SW480 (cell line): ENCODE results near the gene MYL11.

Experiments
- DNase-seq: peaks from one replicate; pipeline ENCODE4 v3.0.0-alpha.2; 2016; ENCODE audit warnings: low spot score

Gene MYL11

GRCh38 chr16:30354423-30355143, 20.0 kb upstream of the MYL11 start:
- DNase-seq, result no peak

DNA sequence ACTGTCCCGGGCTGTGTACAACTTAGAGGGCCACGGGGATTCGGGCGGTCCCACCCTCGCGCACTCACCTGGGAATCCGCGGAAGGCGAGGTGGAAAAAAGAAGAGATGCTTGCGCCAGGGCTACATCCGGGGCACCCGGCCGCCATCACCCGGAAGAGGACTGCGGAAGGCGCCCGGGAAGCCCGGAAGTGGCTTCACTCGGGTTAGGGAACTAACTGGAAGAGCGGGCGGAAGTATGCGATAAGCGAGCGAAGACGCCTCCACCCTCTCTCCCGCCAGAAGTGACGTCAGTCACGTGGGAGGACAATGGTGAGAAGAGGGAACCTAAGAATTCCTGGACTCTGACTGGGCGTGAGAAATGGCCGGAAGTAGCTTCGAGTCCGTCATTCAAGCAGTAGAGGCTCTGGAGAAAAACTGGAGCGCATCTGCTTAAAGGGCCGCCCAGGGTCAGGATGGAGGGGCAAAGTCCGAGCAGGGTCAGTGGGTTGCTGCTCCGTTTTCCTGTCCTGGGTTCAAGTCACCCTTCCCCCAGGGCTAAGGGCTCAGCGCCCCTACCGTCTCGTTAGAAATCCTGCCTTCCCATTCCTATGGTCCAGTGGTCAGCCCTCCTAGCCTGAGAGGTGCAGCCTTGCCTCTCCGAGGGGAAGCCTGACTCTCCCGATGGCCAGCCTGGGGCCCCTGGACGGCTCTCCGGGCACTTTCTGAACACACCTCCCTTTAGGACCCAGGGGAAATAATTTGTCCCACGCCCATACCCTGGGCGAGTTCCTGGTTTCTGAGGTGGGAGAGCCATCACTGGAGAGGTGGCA, 19.3 kb upstream of the MYL11 start, which contains the start of gene CD2BP2:
Gene CD2BP2, minus strand, starts transcription at position 165 of the 810 bp plus-strand sequence. CDS start 627 bp downstream, outside the sequence.
- peak; percentile 99 for DNase-seq

- no peak for DNase-seq
Measured at GRCh38 chr16:30355954-30356308, 18.7 kb upstream of the MYL11 start.

DNA sequence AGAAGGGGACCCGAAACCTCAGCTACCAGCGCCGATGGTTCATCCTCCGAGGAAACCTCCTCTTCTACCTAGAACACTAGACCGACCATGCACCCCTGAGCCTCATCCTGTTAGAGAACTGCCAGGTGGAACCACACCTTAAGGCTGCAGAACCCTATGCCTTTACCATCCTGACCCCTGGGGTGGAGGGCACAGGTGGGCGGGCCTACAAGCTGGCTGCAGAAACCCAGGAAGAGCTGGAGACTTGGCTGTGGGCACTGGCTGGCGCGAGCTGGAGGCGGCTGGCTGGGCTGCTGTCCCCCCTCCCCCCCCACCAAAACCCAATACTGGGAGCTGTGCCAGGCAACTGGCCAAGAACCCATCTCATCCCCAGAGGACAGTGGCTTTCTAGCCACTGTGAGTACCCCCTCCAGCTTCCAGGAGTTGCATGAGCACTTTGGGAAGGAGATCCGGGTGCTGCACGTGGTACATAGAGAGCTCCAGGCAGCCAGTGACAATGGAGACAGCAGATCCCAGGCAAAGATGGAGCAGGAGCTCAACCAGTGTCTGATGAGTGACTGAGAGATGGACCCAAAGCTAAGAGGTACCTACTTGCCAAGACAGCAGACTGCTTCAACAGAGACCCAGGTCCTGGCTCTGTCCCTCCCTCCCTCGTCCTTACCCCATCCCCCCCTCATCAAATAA, 18.1 kb upstream of the MYL11 start:
- DNase-seq, result no peak

DNA sequence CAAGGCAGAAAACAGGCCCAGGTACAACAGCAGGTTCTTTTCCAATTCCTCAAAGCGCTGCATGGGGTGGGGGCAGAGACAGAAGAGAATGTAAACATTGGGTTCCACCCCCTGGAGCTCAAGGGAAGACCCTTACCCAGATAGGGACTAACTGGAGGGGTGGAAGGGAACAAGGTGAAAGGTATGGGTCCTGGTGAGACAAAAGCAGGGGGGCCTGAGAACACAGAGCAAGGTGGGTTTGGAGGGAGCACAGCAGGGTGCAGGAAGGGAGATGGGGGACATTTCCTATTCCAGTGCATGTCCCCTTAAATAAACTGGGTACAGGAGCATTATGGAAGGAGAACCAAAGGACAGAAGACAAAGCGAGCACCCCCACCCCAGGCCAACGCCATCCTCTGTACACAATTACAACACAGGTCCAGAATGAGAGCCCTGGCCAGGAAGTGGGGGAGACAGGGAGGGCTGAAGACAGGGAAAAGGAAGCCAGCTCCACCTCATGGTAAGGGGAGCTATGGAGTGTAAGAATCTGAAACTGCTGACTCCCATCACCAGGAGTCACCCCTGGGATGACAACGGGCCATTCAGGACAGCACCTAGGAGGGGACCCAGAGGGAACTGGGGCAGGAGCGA, 17.4 kb upstream of the MYL11 start:
- no peak for DNase-seq

GRCh38 chr16:30357715-30358576, 16.7 kb upstream of the MYL11 start:
- no peak for DNase-seq

DNA sequence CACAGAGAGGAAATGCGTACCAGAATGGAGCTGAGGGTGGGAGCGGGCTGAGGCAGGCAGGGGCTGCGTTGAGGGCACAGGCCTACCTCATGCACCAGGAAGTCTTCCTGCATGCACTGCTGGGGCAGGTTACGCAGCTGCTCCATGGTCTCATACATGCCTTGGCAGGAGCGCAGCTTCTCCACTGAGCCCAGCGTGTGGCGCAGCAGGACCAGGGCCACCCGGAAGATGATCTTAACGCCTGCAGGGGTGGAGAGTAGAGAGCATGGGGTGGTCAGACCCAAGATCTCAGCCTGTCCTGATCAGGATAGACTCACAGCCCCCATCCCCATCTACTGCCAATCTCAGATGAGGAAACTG, 16.0 kb upstream of the MYL11 start:
- no peak for DNase-seq

GRCh38 chr16:30358990-30359870, 15.4 kb upstream of the MYL11 start:
- DNase-seq, result no peak

DNA sequence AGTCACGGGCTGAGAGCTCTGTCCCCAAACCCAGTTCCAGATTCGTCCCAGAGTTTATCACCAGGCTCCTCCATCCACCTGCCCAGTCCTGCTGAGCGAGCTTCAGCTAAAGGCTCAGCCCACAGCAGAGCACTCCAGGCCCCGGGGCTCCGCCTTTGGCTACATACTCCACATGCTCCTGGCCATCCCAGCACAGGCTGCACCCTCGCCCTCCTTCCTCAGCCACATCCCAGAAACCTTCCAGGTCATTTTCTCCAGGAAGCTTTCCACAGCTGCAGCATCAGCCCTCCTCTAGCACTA, 14.8 kb upstream of the MYL11 start:
- DNase-seq, result no peak

GRCh38 chr16:30361180-30361579, 13.4 kb upstream of the MYL11 start:
- no peak for DNase-seq

DNA sequence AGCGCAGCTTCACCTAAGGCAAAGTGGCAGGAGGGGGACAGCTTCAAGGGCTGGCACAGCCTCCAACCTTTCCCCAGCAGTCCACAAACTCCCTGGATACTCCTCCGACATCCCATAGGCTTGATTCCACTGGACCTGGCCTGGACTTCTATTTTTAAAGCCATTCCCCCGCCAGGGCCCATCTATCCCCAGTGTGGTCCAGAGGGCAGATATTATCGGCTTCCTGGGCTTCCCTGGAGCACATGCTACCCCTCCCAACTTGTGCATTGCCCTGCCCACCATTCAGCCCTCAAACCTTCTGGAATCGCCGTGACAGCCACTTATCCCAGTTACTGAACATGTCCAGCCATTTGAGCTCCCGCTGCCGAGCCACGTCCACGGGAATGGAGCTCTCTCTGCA, 9.4 kb upstream of the MYL11 start:
- no peak for DNase-seq

DNA sequence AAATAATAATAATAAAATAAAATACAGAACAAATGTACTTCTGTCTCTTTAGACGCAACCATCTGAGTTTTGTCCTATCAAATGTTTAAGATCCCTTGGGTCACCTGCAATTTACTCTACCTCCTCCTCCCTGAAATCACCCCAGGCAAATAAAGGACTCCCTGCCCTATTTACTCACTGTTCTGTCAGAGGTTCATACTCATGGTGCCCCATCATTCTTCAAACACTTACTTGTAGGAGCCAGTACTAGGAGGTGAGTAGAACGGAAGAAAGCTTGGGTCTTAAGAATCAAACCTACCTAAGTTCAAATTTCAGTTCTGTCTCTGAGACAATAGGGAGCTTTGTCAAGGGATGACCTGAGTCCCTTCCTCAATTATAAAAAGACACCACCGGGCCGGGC, 8.1 kb upstream of the MYL11 start:
- no peak for DNase-seq

GRCh38 chr16:30367349-30368009, 7.1 kb upstream of the MYL11 start:
- DNase-seq, result no peak

- no peak for DNase-seq
Measured at GRCh38 chr16:30368122-30368791, 6.3 kb upstream of the MYL11 start.

- no peak for DNase-seq
Measured at GRCh38 chr16:30368792-30369090, 5.9 kb upstream of the MYL11 start.

- DNase-seq, result no peak
Measured at GRCh38 chr16:30369091-30369937, 5.3 kb upstream of the MYL11 start.

GRCh38 chr16:30369938-30370455, 4.6 kb upstream of the MYL11 start:
- no peak for DNase-seq

DNA sequence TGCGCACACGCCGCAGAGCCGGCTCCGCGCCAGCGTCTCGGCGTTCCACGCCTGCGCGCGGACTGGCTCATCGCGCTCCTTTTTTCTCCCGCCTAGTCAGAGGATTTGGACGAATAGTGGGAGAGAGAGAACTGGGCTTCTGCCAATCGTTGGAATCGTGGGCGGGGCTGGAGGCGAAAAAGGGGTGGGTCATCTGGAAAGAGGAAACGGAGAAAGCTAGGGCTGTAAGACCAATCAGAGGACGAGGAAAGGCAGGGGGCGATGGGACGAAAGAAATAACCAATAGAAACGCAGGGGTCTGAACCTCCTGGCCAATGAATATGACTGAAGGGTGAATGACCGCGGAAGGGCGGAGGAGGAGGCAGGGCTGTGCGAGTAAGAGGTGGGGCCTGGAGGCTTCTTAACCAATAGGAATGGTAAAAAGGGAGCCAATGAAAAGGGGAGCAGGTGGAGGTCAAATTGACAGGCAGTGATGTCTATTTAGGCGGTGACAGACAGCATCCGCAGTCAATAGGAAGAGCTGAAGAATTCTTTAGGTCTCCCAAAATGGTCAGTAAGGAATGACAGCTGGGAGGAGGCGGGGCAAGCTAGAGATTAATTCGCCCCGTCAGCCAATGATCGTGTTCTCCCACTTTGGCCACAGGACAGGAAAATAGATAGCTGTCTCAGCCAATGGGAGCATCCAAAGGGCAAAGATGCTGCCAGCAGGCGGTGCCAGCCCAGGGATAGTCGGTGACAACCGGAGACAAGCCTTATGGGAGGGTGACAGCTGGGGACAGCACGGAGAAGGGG, 4.0 kb upstream of the MYL11 start, which contains the start of gene TBC1D10B:
Gene TBC1D10B, minus strand, starts transcription at position 39 of the 792 bp plus-strand sequence. CDS start 311 bp downstream, outside the sequence.
- DNase-seq, result peak; percentile 100
